ENCODE results near the gene WDR88.

The WDR88 gene

GRCh38 chr19:33211794-33212435, 80.0 kb downstream of the WDR88 start:
- Mint-ChIP-seq H3K27me3 (ENCODE audit: low read depth) (peaks cover 5% of the 10 kb centered on the region), H3K9me3 (no peaks in the 10 kb centered on the region), H3K36me3 (ENCODE audit: low read depth) (no peaks in the 10 kb centered on the region), H3K27ac (no peak overlapping the region), H3K4me3 (no peak overlapping the region), H3K4me1 (no peaks in the 10 kb centered on the region)
- TF ChIP-seq CTCF (IDR thresholded peaks at IDR 0.05; ENCODE audit: unreplicated experiment in 3 of 3), result no peak

DNA sequence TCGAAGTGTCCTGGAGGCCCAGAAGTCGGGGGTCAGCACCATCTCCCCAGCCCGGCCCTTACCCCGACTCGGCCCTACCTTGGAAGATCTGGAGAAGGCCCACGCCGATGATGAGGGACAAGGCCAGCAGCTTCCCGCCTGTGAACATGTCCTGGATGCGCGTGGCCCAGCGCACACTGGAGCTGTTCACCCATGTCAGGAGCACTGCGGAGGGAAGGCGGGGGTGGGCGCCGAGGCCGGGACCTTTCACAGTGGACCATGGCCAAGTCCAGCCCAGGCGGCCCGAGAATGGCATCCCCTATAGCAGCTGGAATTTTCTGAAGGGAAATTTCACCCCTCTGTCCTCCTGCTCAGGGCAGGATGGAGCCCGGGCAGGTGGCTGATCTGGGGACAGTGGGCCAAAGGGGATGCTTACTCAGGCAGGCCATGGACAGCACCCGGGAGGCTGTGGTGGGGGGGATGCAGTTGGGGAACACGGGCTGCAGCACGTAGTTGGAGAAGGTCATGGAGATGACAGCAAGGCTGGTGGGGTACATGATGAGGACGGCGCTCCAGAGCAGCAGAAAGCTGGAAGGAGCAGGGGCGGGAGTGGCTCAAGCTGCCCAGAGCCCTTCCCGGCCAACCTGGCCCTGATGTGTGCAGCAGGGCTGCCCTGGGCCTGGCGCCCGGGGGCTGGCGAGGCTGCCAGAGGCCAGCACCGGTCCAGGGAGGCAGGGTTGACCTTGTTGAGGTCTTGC, 80.7 kb downstream of the WDR88 start:
- H3K27me3 Mint-ChIP-seq (ENCODE audit: low read depth), result peaks cover 9% of the 10 kb centered on the region
- H3K4me1 Mint-ChIP-seq, result no peaks in the 10 kb centered on the region
- TF ChIP-seq CTCF (IDR thresholded peaks at IDR 0.05; ENCODE audit: unreplicated experiment in 3 of 3), result no peak
- no peaks in the 10 kb centered on the region for H3K9me3 Mint-ChIP-seq
- H3K27ac Mint-ChIP-seq, result no peak overlapping the region
- no peak overlapping the region for H3K4me3 Mint-ChIP-seq
- no peaks in the 10 kb centered on the region for H3K36me3 Mint-ChIP-seq (ENCODE audit: low read depth)

DNA sequence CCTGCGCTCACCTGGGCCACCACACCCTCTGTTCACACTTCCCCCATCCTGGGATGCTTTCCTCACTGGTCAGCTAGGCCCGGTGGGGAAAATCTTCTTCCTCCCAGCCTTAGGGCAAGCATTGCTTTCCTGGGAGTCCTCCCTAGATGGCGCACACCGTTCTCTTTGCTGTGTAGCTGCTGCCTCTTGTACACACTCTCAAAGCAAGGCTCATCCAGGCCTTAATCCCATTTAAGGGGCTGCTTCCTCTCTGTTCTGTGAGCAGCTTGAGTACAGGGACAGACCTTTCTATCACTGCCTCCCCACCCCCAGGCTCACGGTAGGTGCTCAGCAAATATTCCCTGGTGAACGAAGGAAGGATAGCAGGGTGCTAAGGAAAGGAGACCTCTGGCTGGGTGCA, 82.7 kb downstream of the WDR88 start:
- H3K36me3 Mint-ChIP-seq (ENCODE audit: low read depth), result no peaks in the 10 kb centered on the region
- H3K4me3 Mint-ChIP-seq, result no peak overlapping the region
- peak; percentile 21 to 34 (median 30) for TF ChIP-seq CTCF (IDR thresholded peaks at IDR 0.05; ENCODE audit: unreplicated experiment in 3 of 3)
- H3K9me3 Mint-ChIP-seq, result no peaks in the 10 kb centered on the region
- H3K27ac Mint-ChIP-seq, result no peak overlapping the region
- H3K4me1 Mint-ChIP-seq, result no peaks in the 10 kb centered on the region
- H3K27me3 Mint-ChIP-seq (ENCODE audit: low read depth), result peaks cover 10% of the 10 kb centered on the region

DNA sequence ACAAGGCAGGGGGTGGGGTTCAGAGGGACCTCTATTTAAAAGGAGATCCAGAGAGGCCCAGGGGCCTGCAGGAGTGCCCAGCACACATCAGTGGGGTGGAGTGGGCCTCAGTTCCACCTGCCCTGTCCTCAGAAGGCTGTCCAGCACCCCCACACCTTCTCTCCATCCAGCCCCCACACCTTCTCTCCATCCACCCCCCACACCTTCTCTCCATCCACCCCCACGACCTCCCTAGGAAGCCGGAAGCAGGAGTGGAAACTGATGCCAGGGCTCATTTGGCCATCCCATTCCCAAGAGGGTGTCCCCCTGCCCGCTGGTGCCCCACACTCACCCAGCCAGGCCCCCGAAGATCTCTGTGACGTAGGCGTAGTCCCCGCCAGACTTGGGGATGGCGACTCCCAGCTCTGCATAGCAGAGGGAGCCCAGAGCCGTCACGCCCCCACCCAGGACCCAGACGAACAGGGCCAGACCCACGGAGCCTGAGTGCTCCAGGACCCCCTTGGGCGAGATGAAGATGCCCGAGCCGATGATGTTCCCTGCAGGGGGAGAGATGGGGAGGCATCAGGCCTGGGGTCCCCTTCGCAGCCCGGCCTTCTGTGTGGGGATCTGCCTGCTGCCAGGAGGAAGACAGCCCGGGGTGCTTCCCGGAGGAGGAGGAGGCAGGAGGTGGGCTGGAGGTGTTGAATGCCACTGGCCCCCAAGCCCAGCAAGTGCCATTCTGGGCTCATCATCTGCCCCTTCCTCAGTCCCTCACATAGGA, 83.7 kb downstream of the WDR88 start:
- no peak for TF ChIP-seq CTCF (IDR thresholded peaks at IDR 0.05; ENCODE audit: unreplicated experiment in 3 of 3)
- H3K27me3 Mint-ChIP-seq (ENCODE audit: low read depth), result peaks cover 10% of the 10 kb centered on the region
- no peak overlapping the region for H3K27ac Mint-ChIP-seq
- H3K36me3 Mint-ChIP-seq (ENCODE audit: low read depth), result no peaks in the 10 kb centered on the region
- H3K4me3 Mint-ChIP-seq, result no peak overlapping the region
- no peaks in the 10 kb centered on the region for H3K9me3 Mint-ChIP-seq
- H3K4me1 Mint-ChIP-seq, result no peaks in the 10 kb centered on the region

DNA sequence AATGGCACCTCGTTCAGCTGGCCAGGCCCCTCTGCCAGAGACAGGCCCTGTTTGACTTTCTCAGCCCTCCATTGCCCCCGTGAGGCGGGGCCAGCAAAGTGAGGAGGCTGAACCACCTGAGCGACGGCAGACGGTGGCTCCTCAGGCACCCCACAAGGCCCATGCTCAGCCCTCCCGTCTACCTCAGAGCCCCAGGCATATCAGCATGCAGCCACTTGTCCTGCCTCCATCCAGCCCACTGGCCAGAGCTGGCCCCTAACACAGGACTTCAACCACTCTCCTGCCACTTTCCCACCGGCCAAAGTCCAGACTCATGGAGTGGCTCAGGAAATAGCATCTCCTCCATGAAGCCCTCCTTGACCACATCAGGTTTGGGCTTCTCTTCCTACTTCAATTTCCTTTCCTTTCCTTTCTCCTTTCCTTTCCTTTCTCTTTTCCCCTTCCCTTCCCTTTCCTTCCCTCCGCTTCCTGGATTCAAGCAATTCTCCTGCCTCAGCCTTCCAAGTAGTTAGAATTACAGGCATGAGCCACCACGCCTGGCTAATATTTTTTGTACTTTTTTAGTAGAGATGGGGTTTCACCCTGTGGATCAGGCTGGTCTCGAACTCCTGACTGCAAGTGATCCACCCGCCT, 84.4 kb downstream of the WDR88 start:
- Mint-ChIP-seq H3K4me1 (no peaks in the 10 kb centered on the region), H3K36me3 (ENCODE audit: low read depth) (no peaks in the 10 kb centered on the region), H3K27me3 (ENCODE audit: low read depth) (peaks cover 15% of the 10 kb centered on the region), H3K27ac (no peak overlapping the region), H3K9me3 (no peaks in the 10 kb centered on the region), H3K4me3 (no peak overlapping the region)
- TF ChIP-seq CTCF (IDR thresholded peaks at IDR 0.05; ENCODE audit: unreplicated experiment in 3 of 3), result no peak

Measured in nephron (organoid).